H9 (cell line): ENCODE results near the gene VCP. TPM values are rescaled to one million over a fixed set of nuclear protein-coding genes. Genes with fewer than 3 reads are reported as not detected.

Source experiments
- DNase-seq: peaks from one replicate; pipeline ENCODE4 v3.0.0-alpha.2; 2017
- H2AFZ ChIP-seq: one replicate; pipeline ENCODE4 v1.6.1; 2013; ENCODE audit warnings: mild to moderate bottlenecking, low read length, control low read depth, moderate library complexity
- H2AK5ac ChIP-seq: 2 replicates; pipeline ENCODE4 v1.6.1; 2013; ENCODE audit warnings: low read length, control low read depth, mixed read lengths; ENCODE audit not compliant: insufficient read length
- H2BK120ac ChIP-seq: one replicate; pipeline ENCODE4 v1.6.1; 2013; ENCODE audit warnings: low read depth, mild to moderate bottlenecking, low read length, control low read depth, inconsistent platforms; ENCODE audit not compliant: poor library complexity, severe bottlenecking
- H2BK12ac ChIP-seq: 2 replicates; pipeline ENCODE4 v1.6.1; 2013; ENCODE audit warnings: low read length, control low read depth, mixed read lengths, low read depth; ENCODE audit not compliant: insufficient read length
- H2BK15ac ChIP-seq: 2 replicates; pipeline ENCODE4 v1.6.1; 2013; ENCODE audit warnings: low read depth, low read length, control low read depth
- H2BK20ac ChIP-seq: one replicate; pipeline ENCODE4 v1.6.1; 2013; ENCODE audit warnings: low read depth, mild to moderate bottlenecking, low read length, control low read depth, inconsistent platforms; ENCODE audit not compliant: poor library complexity, severe bottlenecking
- H2BK5ac ChIP-seq: 2 replicates; pipeline ENCODE4 v1.6.1; 2013; ENCODE audit warnings: low read length, control low read depth, mixed read lengths; ENCODE audit not compliant: insufficient read length
- H3K14ac ChIP-seq: 2 replicates; pipeline ENCODE4 v1.6.1; 2013; ENCODE audit warnings: low read length, control low read depth; ENCODE audit not compliant: insufficient read depth
- H3K18ac ChIP-seq: 2 replicates; pipeline ENCODE4 v1.6.1; 2013; ENCODE audit warnings: low read depth, mild to moderate bottlenecking, mixed read lengths, low read length, control low read depth; ENCODE audit not compliant: insufficient read length
- H3K23ac ChIP-seq: 2 replicates; pipeline ENCODE4 v1.6.1; 2013; ENCODE audit warnings: low read length, control low read depth, mixed read lengths, low read depth; ENCODE audit not compliant: insufficient read length
- H3K23me2 ChIP-seq: 2 replicates; pipeline ENCODE4 v1.6.1; 2013; ENCODE audit warnings: low read depth, mild to moderate bottlenecking, mixed read lengths, low read length, control low read depth; ENCODE audit not compliant: insufficient read length, poor library complexity, severe bottlenecking
- H3K27ac ChIP-seq: 2 replicates; pipeline ENCODE4 v1.5.1; 2013; ENCODE audit warnings: low read length, control low read depth, mixed read lengths, low read depth; ENCODE audit not compliant: insufficient read length
- H3K27me3 ChIP-seq: 2 replicates; pipeline ENCODE4 v1.6.1; 2013; ENCODE audit warnings: low read length, control low read depth, inconsistent platforms; ENCODE audit not compliant: insufficient read depth
- H3K4ac ChIP-seq: 2 replicates; pipeline ENCODE4 v1.6.1; 2013; ENCODE audit warnings: low read depth, mild to moderate bottlenecking, control low read depth, inconsistent platforms, low read length, moderate library complexity
- H3K4me1 ChIP-seq: 2 replicates; pipeline ENCODE4 v1.6.1; 2013; ENCODE audit warnings: low read length, control low read depth, inconsistent platforms; ENCODE audit not compliant: insufficient read depth
- H3K4me2 ChIP-seq: 2 replicates; pipeline ENCODE4 v1.6.1; 2013; ENCODE audit warnings: low read length, control low read depth, mixed read lengths; ENCODE audit not compliant: insufficient read length, insufficient read depth
- H3K56ac ChIP-seq: 2 replicates; pipeline ENCODE4 v1.6.1; 2013; ENCODE audit warnings: low read depth, mild to moderate bottlenecking, mixed read lengths, low read length, control low read depth; ENCODE audit not compliant: insufficient read length
- H3K79me1 ChIP-seq: 2 replicates; pipeline ENCODE4 v1.6.1; 2013; ENCODE audit warnings: low read depth, mild to moderate bottlenecking, moderate library complexity, low read length, control low read depth, inconsistent platforms; ENCODE audit not compliant: insufficient read depth, poor library complexity, severe bottlenecking
- H3K79me2 ChIP-seq: 2 replicates; pipeline ENCODE4 v1.6.1; 2013; ENCODE audit warnings: low read length, control low read depth, inconsistent platforms; ENCODE audit not compliant: insufficient read depth
- H3K9ac ChIP-seq: 2 replicates; pipeline ENCODE4 v1.6.1; 2013; ENCODE audit warnings: low read length, control low read depth, mixed read lengths; ENCODE audit not compliant: insufficient read length; ENCODE audit errors: extremely low read depth
- H3K9me3 ChIP-seq: one replicate; pipeline ENCODE4 v1.6.1; 2013; ENCODE audit warnings: low read depth, low read length, inconsistent platforms; ENCODE audit not compliant: control insufficient read depth
- H3T11ph ChIP-seq: one replicate; pipeline ENCODE4 v1.6.1; 2013; ENCODE audit warnings: mild to moderate bottlenecking, low read length, control low read depth, inconsistent platforms
- H4K20me1 ChIP-seq: one replicate; pipeline ENCODE4 v1.6.1; 2013; ENCODE audit not compliant: control insufficient read depth, insufficient read length, insufficient read depth
- H4K5ac ChIP-seq: 2 replicates; pipeline ENCODE4 v1.6.1; 2013; ENCODE audit warnings: low read depth, mild to moderate bottlenecking, mixed read lengths, low read length, control low read depth; ENCODE audit not compliant: insufficient read length
- H4K8ac ChIP-seq: replicated peaks from 2 replicates; pipeline ENCODE4 v1.6.1; 2013; ENCODE audit warnings: low read length, control low read depth, mixed read lengths, low read depth; ENCODE audit not compliant: insufficient read length
- H4K91ac ChIP-seq: 2 replicates; pipeline ENCODE4 v1.6.1; 2013; ENCODE audit warnings: low read depth, mild to moderate bottlenecking, moderate library complexity, mixed read lengths, low read length, control low read depth; ENCODE audit not compliant: insufficient read length
- H3K27ac Mint-ChIP-seq, 3 experiments: 2 replicates in 2 of 3; 3 replicates in 1 of 3; pipeline ENCODE4 v1.8.0; 2020 to 2021; ENCODE audit warnings: mixed read lengths in 3 of 3, mild to moderate bottlenecking in 1 of 3, moderate library complexity in 1 of 3
- H3K27me3 Mint-ChIP-seq: 2 replicates; pipeline ENCODE4 v1.8.0; 2021; ENCODE audit warnings: low read depth, mild to moderate bottlenecking, moderate library complexity, mixed read lengths
- H3K36me3 Mint-ChIP-seq, 3 experiments: 2 replicates in 2 of 3; 3 replicates in 1 of 3; pipeline ENCODE4 v1.8.0; 2020 to 2021; ENCODE audit warnings: low read depth in 3 of 3, mixed read lengths in 3 of 3; ENCODE audit not compliant: insufficient read depth in 1 of 3
- H3K4me1 Mint-ChIP-seq, 2 experiments: 2 replicates each; pipeline ENCODE4 v1.8.0; 2020; ENCODE audit warnings: mixed read lengths in 2 of 2
- H3K4me3 Mint-ChIP-seq, 2 experiments: 2 replicates in 1 of 2; 3 replicates in 1 of 2; pipeline ENCODE4 v1.8.0; 2020 to 2021; ENCODE audit warnings: mild to moderate bottlenecking in 2 of 2, mixed read lengths in 2 of 2, moderate library complexity in 1 of 2
- H3K9me3 Mint-ChIP-seq, 2 experiments: 2 replicates in 1 of 2; 3 replicates in 1 of 2; pipeline ENCODE4 v1.8.0; 2020; ENCODE audit warnings: mild to moderate bottlenecking in 2 of 2, mixed read lengths in 2 of 2, moderate library complexity in 1 of 2
- CTCF ChIP-seq: fragments of 200-600 bp; sonication (generic); conservative IDR thresholded peaks from 3 replicates; pipeline ENCODE4 v1.8.0; 2021; ENCODE audit warnings: antibody characterized with exemption, mild to moderate bottlenecking
- WGBS: extraction: QIAGEN DNeasy Blood & Tissue Kit; methylation state at CpG from one replicate; pipeline ENCODE4 v1.1.7; 2013; ENCODE audit warnings: missing lambda C conversion rate, low lambda C conversion rate, mixed read lengths; ENCODE audit not compliant: insufficient read length; ENCODE audit errors: extremely low coverage; 5-methylcytosine and 5-hydroxymethylcytosine counted together
- total RNA-seq: library from RNA; stranded (reverse); gene quantifications from 2 replicates; pipeline ENCODE4 v1.2.1, GENCODE V29; 2021

VCP gene
- total RNA-seq, 1 experiment from 2014 or later = 407 TPM

- Histone ChIP-seq H2BK20ac (no peak overlapping the region), H3K27ac (no peak overlapping the region), H3K79me1 (peaks cover 9% of the 10 kb centered on the region), H4K8ac (no peak overlapping the region), H2BK15ac (0 out of 2 replicates have a peak overlapping the region, but pooled peaks have one; percentile 82), H2BK5ac (no peak overlapping the region), H3K4me2 (no peak overlapping the region), H3K56ac (no peak overlapping the region), H3K23me2 (peaks cover 10% of the 10 kb centered on the region), H2BK120ac (no peak overlapping the region), H2AFZ (no peak overlapping the region), H2BK12ac (peak overlapping the region; percentile 82), H3K18ac (peak overlapping the region; percentile 77), H3K23ac (no peak overlapping the region), H4K91ac (peak overlapping the region; percentile 65), H2AK5ac (no peak overlapping the region), H3K14ac (peak overlapping the region; percentile 71; the same call in 1 of the 2 replicates), H3K4me1 (no peaks in the 10 kb centered on the region), H3K4ac (peak overlapping the region; percentile 85), H3T11ph (no peak overlapping the region), H3K9me3 (no peaks in the 10 kb centered on the region), H3K27me3 (no peaks in the 10 kb centered on the region), H3K79me2 (peaks cover 5% of the 10 kb centered on the region; the same call in 1 of the 2 replicates), H4K5ac (no peak overlapping the region), H3K9ac (no peak overlapping the region), H4K20me1 (no peaks in the 10 kb centered on the region)
- peak overlapping the region; percentile 60 to 100 (median 83); a peak in 5 of 7 replicates for H3K27ac Mint-ChIP-seq
- no peak for DNase-seq
- WGBS = no CpG with 5 or more reads among the region's 4 CpGs
- peak overlapping the region in 1 of 2 experiments; percentile 97; a peak in 1 of 5 replicates for H3K4me3 Mint-ChIP-seq
- no peak for TF ChIP-seq CTCF
- peaks cover 13 to 19% of the 10 kb centered on the region in 2 experiments for H3K4me1 Mint-ChIP-seq
- peaks cover 19 to 44% (median 39%) of the 10 kb centered on the region in 3 experiments for H3K36me3 Mint-ChIP-seq
- no peaks in the 10 kb centered on the region; a peak in 1 of 5 replicates for H3K9me3 Mint-ChIP-seq
- no peaks in the 10 kb centered on the region for H3K27me3 Mint-ChIP-seq
These were observed 32.2 kb upstream of the VCP start for GRCh38 chr9:35104586-35104985.
